Heart left ventricle (tissue), 13 donors: ENCODE data around the gene SEZ6L.

Source experiments
- POLR2A ChIP-seq, 2 donors: fragments of 450-650 bp; IDR thresholded peaks; one replicate each; pipeline ENCODE4 v1.6.1; 2017; ENCODE audit warnings: antibody characterized with exemption in 2 of 2, mild to moderate bottlenecking in 2 of 2, moderate library complexity in 2 of 2
- TF ChIP-seq, protein P1 (sequence below), 12 donors: fragments of 200-600 bp; sonication (generic) in 4 of 12; IDR thresholded peaks; one replicate each; pipeline versions ENCODE4 v1.5.0 to v1.8.0; 2018 to 2022; ENCODE audit warnings: antibody characterized with exemption in 12 of 12, mild to moderate bottlenecking in 5 of 12
- donor health status: ischemic (EF 13 %, LVEDD 7.1; RV severe dilation, severe dysfunction).
- donor health status: DM: no; HTN: yes; CAD: no.
- donor health status: DM: no; HTN: no; CAD: no.
- donor health status: ischemic (EF 25% LVEDD 6.9; RV normal size, moderate dysfunction).
- donor health status: ischemic (EF 25% LVEDD 5.7; RV mildly dilated, moderate dysfunction).
- donor health status: ischemic (EF 35%, LVEDD 5.7; RV mildly dilated, moderate dysfunction).
- donor health status: nonischemic (EF 11% LVEDD 7.7; RV severe dilation, severe dysfunction).
- donor health status: DM: yes; HTN: yes; CAD: no.
- donor health status: PGD.
- donor health status: ischemic (EF 29% LVEDD 5.4; RV normal size, mild dysfunction).
- donor health status: nonischemic (EF 23%, LVEDD 6.1; RV moderate dilation, normal function).

DNA sequence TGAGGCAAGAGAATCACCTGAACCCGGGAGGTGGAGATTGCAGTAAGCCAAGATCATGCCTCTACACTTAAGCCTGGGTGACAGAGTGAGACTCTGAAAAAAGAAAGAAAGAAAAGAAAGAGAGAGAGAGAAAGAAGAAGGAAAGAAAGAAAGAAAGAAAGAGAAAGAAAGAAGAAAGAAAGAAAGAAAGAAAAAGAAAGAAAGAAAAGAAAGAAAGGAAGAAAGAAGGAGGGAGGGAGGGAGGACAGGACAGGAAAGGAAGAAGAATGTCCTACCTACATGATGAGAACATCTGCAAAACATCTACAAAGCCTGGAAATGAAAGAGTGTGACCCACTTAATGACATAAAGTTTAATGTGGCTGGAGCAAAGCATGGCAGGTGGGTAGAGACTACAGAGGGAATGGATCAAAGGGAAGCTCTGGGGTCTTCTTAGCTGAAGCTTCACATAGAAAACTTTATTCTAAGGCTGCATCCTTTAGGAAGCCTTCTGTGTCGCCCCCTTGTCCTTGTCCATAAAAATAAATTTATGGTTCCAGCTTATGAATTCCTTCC, 147.5 kb downstream of the SEZ6L start:
- TF ChIP-seq, protein P1, sequence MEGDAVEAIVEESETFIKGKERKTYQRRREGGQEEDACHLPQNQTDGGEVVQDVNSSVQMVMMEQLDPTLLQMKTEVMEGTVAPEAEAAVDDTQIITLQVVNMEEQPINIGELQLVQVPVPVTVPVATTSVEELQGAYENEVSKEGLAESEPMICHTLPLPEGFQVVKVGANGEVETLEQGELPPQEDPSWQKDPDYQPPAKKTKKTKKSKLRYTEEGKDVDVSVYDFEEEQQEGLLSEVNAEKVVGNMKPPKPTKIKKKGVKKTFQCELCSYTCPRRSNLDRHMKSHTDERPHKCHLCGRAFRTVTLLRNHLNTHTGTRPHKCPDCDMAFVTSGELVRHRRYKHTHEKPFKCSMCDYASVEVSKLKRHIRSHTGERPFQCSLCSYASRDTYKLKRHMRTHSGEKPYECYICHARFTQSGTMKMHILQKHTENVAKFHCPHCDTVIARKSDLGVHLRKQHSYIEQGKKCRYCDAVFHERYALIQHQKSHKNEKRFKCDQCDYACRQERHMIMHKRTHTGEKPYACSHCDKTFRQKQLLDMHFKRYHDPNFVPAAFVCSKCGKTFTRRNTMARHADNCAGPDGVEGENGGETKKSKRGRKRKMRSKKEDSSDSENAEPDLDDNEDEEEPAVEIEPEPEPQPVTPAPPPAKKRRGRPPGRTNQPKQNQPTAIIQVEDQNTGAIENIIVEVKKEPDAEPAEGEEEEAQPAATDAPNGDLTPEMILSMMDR (IDR thresholded peaks at IDR 0.05), result no peak
- no peak for TF ChIP-seq POLR2A (IDR thresholded peaks at IDR 0.05)
